GM18909 (cell line): ENCODE measurements around the gene INPP5A.
"Not testable (repeated sequence)": the region's sequence is repeated elsewhere in the genome, so short reads cannot be mapped to it uniquely, and the experiment has no call there.

ENCODE experiments used
- ATAC-seq: cut with Tn5 transposase; IDR thresholded peaks from one replicate; pipeline ENCODE4 v1.9.1; 2021; ENCODE audit warnings: mild to moderate bottlenecking; ENCODE audit not compliant: unreplicated experiment, poor library complexity

Gene INPP5A

GRCh38 chr10:132697578-132698200, 160.1 kb downstream of the INPP5A start:
- no peak for ATAC-seq

- ATAC-seq = no peak
These were observed 160.7 kb downstream of the INPP5A start for GRCh38 chr10:132698211-132698751.

GRCh38 chr10:132698761-132699391, 161.3 kb downstream of the INPP5A start:
- no peak for ATAC-seq

GRCh38 chr10:132699411-132700155, 162.0 kb downstream of the INPP5A start:
- no peak for ATAC-seq

GRCh38 chr10:132700156-132701098, 162.8 kb downstream of the INPP5A start:
- no peak for ATAC-seq

GRCh38 chr10:132701099-132701845, 163.7 kb downstream of the INPP5A start:
- ATAC-seq = no peak

GRCh38 chr10:132701846-132702190, 164.2 kb downstream of the INPP5A start:
- no peak for ATAC-seq

GRCh38 chr10:132702601-132703418, 165.2 kb downstream of the INPP5A start:
- no peak for ATAC-seq

GRCh38 chr10:132703419-132704007, 165.9 kb downstream of the INPP5A start:
- no peak for ATAC-seq

GRCh38 chr10:132704008-132704814, 166.6 kb downstream of the INPP5A start:
- ATAC-seq = no peak

GRCh38 chr10:132704815-132705064, 167.2 kb downstream of the INPP5A start:
- not testable (repeated sequence) for ATAC-seq

- no peak for ATAC-seq
These were observed 167.6 kb downstream of the INPP5A start for GRCh38 chr10:132705173-132705572.

GRCh38 chr10:132705943-132706342, 168.4 kb downstream of the INPP5A start:
- no peak for ATAC-seq

GRCh38 chr10:132706701-132707100, 169.1 kb downstream of the INPP5A start:
- ATAC-seq = no peak

- no peak for ATAC-seq
These were observed 169.7 kb downstream of the INPP5A start for GRCh38 chr10:132707121-132707775.

GRCh38 chr10:132707776-132708171, 170.2 kb downstream of the INPP5A start:
- no peak for ATAC-seq

- ATAC-seq = no peak
These were observed 170.9 kb downstream of the INPP5A start for GRCh38 chr10:132708441-132708840.
